ENCODE measurements around the gene ORAI2. TPM values are rescaled to one million over a fixed set of nuclear protein-coding genes. Genes with fewer than 3 reads are reported as not detected.

Gene ORAI2
- total and polyA plus RNA-seq, 10 of the 15 experiments (the other 5 are each of a cell fraction or from before 2014, with no cell fraction given): 5.8 to 111 (median 46.9) TPM

DNA sequence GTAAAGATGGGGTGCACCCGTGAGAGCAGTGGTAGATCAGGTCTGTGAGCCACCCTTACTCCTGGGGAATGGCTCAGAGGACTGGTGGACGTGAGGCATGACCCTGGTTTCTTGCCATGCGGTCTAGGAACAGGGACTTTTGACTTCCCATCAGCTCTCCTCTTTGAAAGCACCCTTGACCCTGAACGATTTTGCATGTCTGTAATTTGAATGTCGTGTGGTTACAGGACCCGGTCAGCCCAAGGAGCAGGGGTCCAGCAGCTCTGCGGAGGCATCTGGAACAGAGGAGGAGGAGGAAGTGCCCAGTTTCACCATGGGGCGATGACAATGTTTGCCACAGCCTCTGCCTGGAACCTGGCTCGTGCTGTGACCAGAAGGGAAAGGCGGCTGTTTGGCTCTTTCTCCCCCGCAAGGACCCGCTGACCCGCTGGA lies 8.6 kb upstream of the ORAI2 start (continued):
- TF ChIP-seq HDAC6 (IDR thresholded peaks at IDR 0.05; ENCODE audit: unreplicated experiment) (no peak), SIN3A (IDR thresholded peaks at IDR 0.05; ENCODE audit: low read depth, low read length) (no peak), PML (IDR thresholded peaks at IDR 0.05; ENCODE audit: low read length) (no peak), ZZZ3 (IDR thresholded peaks at IDR 0.05; ENCODE audit: control insufficient read depth, insufficient read length, low read depth) (no peak), RB1 (IDR thresholded peaks at IDR 0.05; ENCODE audit: borderline replicate concordance) (no peak), SPI1 (IDR thresholded peaks at IDR 0.05; ENCODE audit: borderline replicate concordance, insufficient read depth, low read depth, low read length) (peak; percentile 79), BHLHE40 (IDR thresholded peaks at IDR 0.05; ENCODE audit: borderline replicate concordance in 1 of 2, low read depth in 2 of 2, low read length in 1 of 2) (peak; percentile 48 to 63; a peak in 2 of 4 replicates)
- TF ChIP-seq, protein P1, sequence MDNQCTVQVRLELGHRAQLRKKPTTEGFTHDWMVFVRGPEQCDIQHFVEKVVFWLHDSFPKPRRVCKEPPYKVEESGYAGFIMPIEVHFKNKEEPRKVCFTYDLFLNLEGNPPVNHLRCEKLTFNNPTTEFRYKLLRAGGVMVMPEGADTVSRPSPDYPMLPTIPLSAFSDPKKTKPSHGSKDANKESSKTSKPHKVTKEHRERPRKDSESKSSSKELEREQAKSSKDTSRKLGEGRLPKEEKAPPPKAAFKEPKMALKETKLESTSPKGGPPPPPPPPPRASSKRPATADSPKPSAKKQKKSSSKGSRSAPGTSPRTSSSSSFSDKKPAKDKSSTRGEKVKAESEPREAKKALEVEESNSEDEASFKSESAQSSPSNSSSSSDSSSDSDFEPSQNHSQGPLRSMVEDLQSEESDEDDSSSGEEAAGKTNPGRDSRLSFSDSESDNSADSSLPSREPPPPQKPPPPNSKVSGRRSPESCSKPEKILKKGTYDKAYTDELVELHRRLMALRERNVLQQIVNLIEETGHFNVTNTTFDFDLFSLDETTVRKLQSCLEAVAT (IDR thresholded peaks at IDR 0.05): peak; percentile 63; the same call in 1 of the 2 replicates
- TF ChIP-seq, protein P2, sequence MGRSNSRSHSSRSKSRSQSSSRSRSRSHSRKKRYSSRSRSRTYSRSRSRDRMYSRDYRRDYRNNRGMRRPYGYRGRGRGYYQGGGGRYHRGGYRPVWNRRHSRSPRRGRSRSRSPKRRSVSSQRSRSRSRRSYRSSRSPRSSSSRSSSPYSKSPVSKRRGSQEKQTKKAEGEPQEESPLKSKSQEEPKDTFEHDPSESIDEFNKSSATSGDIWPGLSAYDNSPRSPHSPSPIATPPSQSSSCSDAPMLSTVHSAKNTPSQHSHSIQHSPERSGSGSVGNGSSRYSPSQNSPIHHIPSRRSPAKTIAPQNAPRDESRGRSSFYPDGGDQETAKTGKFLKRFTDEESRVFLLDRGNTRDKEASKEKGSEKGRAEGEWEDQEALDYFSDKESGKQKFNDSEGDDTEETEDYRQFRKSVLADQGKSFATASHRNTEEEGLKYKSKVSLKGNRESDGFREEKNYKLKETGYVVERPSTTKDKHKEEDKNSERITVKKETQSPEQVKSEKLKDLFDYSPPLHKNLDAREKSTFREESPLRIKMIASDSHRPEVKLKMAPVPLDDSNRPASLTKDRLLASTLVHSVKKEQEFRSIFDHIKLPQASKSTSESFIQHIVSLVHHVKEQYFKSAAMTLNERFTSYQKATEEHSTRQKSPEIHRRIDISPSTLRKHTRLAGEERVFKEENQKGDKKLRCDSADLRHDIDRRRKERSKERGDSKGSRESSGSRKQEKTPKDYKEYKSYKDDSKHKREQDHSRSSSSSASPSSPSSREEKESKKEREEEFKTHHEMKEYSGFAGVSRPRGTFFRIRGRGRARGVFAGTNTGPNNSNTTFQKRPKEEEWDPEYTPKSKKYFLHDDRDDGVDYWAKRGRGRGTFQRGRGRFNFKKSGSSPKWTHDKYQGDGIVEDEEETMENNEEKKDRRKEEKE (IDR thresholded peaks at IDR 0.05): no peak
- TF ChIP-seq, protein P3, sequence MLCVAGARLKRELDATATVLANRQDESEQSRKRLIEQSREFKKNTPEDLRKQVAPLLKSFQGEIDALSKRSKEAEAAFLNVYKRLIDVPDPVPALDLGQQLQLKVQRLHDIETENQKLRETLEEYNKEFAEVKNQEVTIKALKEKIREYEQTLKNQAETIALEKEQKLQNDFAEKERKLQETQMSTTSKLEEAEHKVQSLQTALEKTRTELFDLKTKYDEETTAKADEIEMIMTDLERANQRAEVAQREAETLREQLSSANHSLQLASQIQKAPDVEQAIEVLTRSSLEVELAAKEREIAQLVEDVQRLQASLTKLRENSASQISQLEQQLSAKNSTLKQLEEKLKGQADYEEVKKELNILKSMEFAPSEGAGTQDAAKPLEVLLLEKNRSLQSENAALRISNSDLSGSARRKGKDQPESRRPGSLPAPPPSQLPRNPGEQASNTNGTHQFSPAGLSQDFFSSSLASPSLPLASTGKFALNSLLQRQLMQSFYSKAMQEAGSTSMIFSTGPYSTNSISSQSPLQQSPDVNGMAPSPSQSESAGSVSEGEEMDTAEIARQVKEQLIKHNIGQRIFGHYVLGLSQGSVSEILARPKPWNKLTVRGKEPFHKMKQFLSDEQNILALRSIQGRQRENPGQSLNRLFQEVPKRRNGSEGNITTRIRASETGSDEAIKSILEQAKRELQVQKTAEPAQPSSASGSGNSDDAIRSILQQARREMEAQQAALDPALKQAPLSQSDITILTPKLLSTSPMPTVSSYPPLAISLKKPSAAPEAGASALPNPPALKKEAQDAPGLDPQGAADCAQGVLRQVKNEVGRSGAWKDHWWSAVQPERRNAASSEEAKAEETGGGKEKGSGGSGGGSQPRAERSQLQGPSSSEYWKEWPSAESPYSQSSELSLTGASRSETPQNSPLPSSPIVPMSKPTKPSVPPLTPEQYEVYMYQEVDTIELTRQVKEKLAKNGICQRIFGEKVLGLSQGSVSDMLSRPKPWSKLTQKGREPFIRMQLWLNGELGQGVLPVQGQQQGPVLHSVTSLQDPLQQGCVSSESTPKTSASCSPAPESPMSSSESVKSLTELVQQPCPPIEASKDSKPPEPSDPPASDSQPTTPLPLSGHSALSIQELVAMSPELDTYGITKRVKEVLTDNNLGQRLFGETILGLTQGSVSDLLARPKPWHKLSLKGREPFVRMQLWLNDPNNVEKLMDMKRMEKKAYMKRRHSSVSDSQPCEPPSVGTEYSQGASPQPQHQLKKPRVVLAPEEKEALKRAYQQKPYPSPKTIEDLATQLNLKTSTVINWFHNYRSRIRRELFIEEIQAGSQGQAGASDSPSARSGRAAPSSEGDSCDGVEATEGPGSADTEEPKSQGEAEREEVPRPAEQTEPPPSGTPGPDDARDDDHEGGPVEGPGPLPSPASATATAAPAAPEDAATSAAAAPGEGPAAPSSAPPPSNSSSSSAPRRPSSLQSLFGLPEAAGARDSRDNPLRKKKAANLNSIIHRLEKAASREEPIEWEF (IDR thresholded peaks at IDR 0.05; ENCODE audit: insufficient replicate concordance, low read depth, low read length): peak; percentile 14
- TF ChIP-seq, protein P4, sequence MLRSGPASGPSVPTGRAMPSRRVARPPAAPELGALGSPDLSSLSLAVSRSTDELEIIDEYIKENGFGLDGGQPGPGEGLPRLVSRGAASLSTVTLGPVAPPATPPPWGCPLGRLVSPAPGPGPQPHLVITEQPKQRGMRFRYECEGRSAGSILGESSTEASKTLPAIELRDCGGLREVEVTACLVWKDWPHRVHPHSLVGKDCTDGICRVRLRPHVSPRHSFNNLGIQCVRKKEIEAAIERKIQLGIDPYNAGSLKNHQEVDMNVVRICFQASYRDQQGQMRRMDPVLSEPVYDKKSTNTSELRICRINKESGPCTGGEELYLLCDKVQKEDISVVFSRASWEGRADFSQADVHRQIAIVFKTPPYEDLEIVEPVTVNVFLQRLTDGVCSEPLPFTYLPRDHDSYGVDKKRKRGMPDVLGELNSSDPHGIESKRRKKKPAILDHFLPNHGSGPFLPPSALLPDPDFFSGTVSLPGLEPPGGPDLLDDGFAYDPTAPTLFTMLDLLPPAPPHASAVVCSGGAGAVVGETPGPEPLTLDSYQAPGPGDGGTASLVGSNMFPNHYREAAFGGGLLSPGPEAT (IDR thresholded peaks at IDR 0.05; ENCODE audit: low read depth): peak; percentile 79

Data from GM12878 (cell line).